ENCODE measurements around the gene CENPE. TPM values are rescaled to one million over a fixed set of nuclear protein-coding genes. Genes with fewer than 3 reads are reported as not detected.

CENPE gene
- total and polyA plus RNA-seq, 12 donors, result 0.09 to 2.6 (median 0.61) TPM

GRCh38 chr4:103074744-103075434 is 123.3 kb downstream of the CENPE start:
- WGBS, 2 donors, result 89 to 95% methylated on average over 9 of the region's 9 CpGs
- DNase-seq, result no peak

GRCh38 chr4:103073792-103074438 is 124.2 kb downstream of the CENPE start:
- 98 to 99% methylated on average over 2 of the region's 2 CpGs for WGBS, 2 donors
- H3K27ac ChIP-seq, result no peak overlapping the region
- H3K27me3 ChIP-seq, result no peaks in the 10 kb centered on the region
- H3K36me3 ChIP-seq, result peaks cover 0 to 3% (median 0%) of the 10 kb centered on the region in 9 donors
- H3K4me1 ChIP-seq, result peaks cover 0 to 30% (median 12%) of the 10 kb centered on the region in 9 donors
- no peak overlapping the region for H3K4me3 ChIP-seq
- DNase-seq, result no peak
- H3K9me3 ChIP-seq, result no peaks in the 10 kb centered on the region
- ATAC-seq, result no peak
- intact Hi-C loops (cut with DNase I), result no loop called here
- TF ChIP-seq CTCF (IDR thresholded peaks at IDR 0.05), result no peak

More at GRCh38 chr4:103074744-103075434, 123.3 kb downstream of the CENPE start:
- H3K9me3 ChIP-seq, result no peaks in the 10 kb centered on the region
- no peak for ATAC-seq
- TF ChIP-seq CTCF (IDR thresholded peaks at IDR 0.05), result no peak
- peak overlapping the region in 3 of 10 donors; percentile 77 to 86 (median 81) for H3K4me3 ChIP-seq
- intact Hi-C loops (cut with DNase I), result no loop called here
- peaks cover 0 to 30% (median 12%) of the 10 kb centered on the region in 9 donors for H3K4me1 ChIP-seq
- peaks cover 0 to 13% (median 0%) of the 10 kb centered on the region in 9 donors for H3K36me3 ChIP-seq
- H3K27me3 ChIP-seq, result no peaks in the 10 kb centered on the region
- H3K27ac ChIP-seq, result peak overlapping the region in 1 of 10 donors; percentile 83

- TF ChIP-seq CTCF (IDR thresholded peaks at IDR 0.05), result no peak
- no peaks in the 10 kb centered on the region for H3K4me1 ChIP-seq
- peaks cover 0 to 32% (median 0%) of the 10 kb centered on the region in 9 donors for H3K36me3 ChIP-seq
- no peaks in the 10 kb centered on the region for H3K9me3 ChIP-seq
- DNase-seq (no peak), ATAC-seq (no peak)
- no peak overlapping the region for H3K27ac ChIP-seq
- no peaks in the 10 kb centered on the region for H3K27me3 ChIP-seq
- H3K4me3 ChIP-seq, result no peak overlapping the region
- intact Hi-C loops (cut with DNase I), result no loop called here
- WGBS, 2 donors, result 92 to 97% methylated on average over 2 of the region's 2 CpGs
Observed at GRCh38 chr4:103067841-103068547, 130.1 kb downstream of the CENPE start.

- no peak for TF ChIP-seq CTCF (IDR thresholded peaks at IDR 0.05)
- no peak overlapping the region for H3K4me3 ChIP-seq
- peaks cover 0 to 2% (median 0%) of the 10 kb centered on the region in 11 donors for H3K9me3 ChIP-seq
- no peak overlapping the region for H3K27ac ChIP-seq
- H3K36me3 ChIP-seq, result peaks cover 0 to 18% (median 0%) of the 10 kb centered on the region in 9 donors
- DNase-seq (no peak), ATAC-seq (no peak)
- WGBS, 2 donors, result 97 to 99% methylated on average over 2 of the region's 2 CpGs
- no peaks in the 10 kb centered on the region for H3K4me1 ChIP-seq
- no peaks in the 10 kb centered on the region for H3K27me3 ChIP-seq
- intact Hi-C loops (cut with DNase I), result no loop called here
Observed at GRCh38 chr4:103060453-103061148, 137.5 kb downstream of the CENPE start.
